Measurements from ENCODE around the gene ZNF688. TPM values are rescaled to one million over a fixed set of nuclear protein-coding genes. Genes with fewer than 3 reads are reported as not detected.
"Not testable (repeated sequence)": the region's sequence is repeated elsewhere in the genome, so short reads cannot be mapped to it uniquely, and the experiment has no call there.

The ZNF688 gene
- total and polyA plus RNA-seq, 2 donors from 2014 or later, result 16.7 to 32.7 TPM

DNA sequence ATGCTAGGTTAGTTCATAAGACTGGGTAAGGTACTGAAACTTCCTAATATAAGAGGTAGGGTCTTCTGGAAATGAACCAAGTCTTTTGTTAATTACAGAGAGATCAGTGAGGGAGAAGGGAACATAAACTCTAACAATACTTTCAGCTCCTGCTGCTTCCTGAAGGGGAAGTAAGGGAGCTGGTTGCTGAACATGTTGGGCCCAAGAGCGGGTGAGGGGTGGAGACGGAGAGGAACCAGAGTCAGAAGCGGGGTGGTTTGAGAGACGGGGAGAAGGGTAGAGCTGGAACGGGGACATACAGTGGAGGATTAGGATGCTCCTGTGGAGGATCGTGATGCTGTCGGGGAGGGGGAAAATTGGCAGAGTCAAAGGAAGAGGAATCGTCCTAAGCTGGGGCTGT lies 25.4 kb downstream of the ZNF688 start:
- Histone ChIP-seq H3K9ac (ENCODE audit: low read length in 3 of 3) (no peak overlapping the region), H3K27me3 (ENCODE audit: control insufficient read depth, insufficient read depth, low read length) (no peaks in the 10 kb centered on the region), H3K9me3 (ENCODE audit: control insufficient read depth in 2 of 3, insufficient read depth in 1 of 3, low read length in 3 of 3) (no peaks in the 10 kb centered on the region), H3K27ac (ENCODE audit: low read depth in 2 of 2, low read length in 2 of 2) (no peak overlapping the region), H3K36me3 (ENCODE audit: control insufficient read depth in 2 of 3, insufficient read depth in 3 of 3, low read length in 3 of 3) (no peaks in the 10 kb centered on the region), H3K4me3 (ENCODE audit: low read length in 3 of 3) (no peak overlapping the region), H3K4me1 (ENCODE audit: control insufficient read depth in 2 of 3, insufficient read depth in 2 of 3, low read depth in 1 of 3, low read length in 3 of 3) (no peaks in the 10 kb centered on the region)
- no peak for TF ChIP-seq CTCF (IDR thresholded peaks at IDR 0.05; ENCODE audit: borderline replicate concordance, extremely low read depth, insufficient read depth)
- FAIRE-seq (no peak), DNase-seq (no peak)
- intact Hi-C loops (cut with DNase I), result no loop called here

DNA sequence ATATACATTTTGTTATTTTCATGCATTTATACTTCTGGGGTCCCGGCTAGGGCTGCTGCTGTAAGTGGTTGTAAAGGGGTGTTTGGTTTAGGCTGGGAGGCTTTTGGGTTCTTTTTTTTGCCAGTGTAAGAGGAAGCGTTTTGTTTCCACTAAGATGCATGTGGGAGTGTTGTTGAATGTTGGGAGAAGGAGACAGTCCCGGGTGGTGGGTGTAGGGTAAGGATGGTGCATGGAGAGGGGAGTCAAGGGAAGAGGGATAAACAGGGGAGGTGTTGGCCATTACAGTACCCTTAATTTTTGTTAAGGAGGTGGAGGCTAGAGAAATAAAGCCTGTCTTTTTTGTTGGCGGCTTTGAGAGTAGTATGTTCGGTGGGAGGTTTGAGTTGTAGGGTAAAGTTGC lies 28.4 kb downstream of the ZNF688 start:
- Histone ChIP-seq H3K9me3 (ENCODE audit: control insufficient read depth in 2 of 3, insufficient read depth in 1 of 3, low read length in 3 of 3) (no peaks in the 10 kb centered on the region), H3K27me3 (ENCODE audit: control insufficient read depth, insufficient read depth, low read length) (no peaks in the 10 kb centered on the region), H3K27ac (ENCODE audit: low read depth in 2 of 2, low read length in 2 of 2) (no peak overlapping the region), H3K9ac (ENCODE audit: low read length in 3 of 3) (no peak overlapping the region), H3K4me3 (ENCODE audit: low read length in 3 of 3) (no peak overlapping the region), H3K4me1 (ENCODE audit: control insufficient read depth in 2 of 3, insufficient read depth in 2 of 3, low read depth in 1 of 3, low read length in 3 of 3) (no peaks in the 10 kb centered on the region), H3K36me3 (ENCODE audit: control insufficient read depth in 2 of 3, insufficient read depth in 3 of 3, low read length in 3 of 3) (no peaks in the 10 kb centered on the region)
- intact Hi-C loops (cut with DNase I), result no loop called here
- DNase-seq (no peak), FAIRE-seq (no peak)
- no peak for TF ChIP-seq CTCF (IDR thresholded peaks at IDR 0.05; ENCODE audit: borderline replicate concordance, extremely low read depth, insufficient read depth)

DNA sequence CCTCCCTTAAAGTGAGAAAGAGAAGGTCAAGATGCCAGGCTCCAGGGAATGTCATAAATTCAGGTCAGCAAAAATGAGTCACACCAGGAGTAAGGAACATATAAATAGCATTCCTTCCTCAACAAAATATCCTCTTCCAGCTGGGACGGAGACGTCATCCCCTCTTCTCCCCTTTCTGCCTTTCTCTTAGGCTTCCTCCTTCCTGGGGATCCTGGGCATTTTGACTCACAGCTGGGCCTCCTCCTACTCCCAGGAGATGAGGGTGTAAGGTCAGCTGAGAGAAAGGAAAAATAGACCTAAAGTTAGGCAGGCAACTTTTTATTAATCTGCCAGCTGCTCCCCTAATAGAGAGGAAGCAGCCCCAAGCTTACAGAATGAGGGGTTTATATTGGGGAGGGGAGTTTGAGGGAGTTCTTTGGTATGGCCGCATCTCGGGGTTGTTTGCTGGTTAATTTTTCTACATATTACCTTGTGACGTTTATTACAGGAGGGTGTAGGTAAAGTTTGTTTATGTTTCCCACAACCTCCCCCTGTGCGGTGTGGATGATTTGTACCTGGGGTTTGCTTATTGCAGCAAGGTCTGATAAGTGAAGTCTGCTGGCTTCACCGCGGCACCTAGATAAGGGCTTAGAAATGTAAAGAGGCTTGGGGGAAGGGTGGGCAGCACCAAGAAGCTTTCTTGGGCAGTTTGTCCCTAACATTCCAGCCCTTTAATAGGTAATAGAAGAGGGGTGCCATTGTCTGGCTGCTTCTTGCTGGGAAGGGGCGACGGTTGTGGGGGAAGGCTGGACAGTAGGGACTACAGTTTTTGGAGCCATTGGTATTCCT lies 29.8 kb downstream of the ZNF688 start:
- H3K27ac ChIP-seq (ENCODE audit: low read depth in 2 of 2, low read length in 2 of 2), result no peak overlapping the region
- H3K9me3 ChIP-seq (ENCODE audit: control insufficient read depth in 2 of 3, insufficient read depth in 1 of 3, low read length in 3 of 3), result no peaks in the 10 kb centered on the region
- intact Hi-C loops (cut with DNase I), result no loop called here
- DNase-seq, result peak in 1 of 5 donors; percentile 64
- H3K4me3 ChIP-seq (ENCODE audit: low read length in 3 of 3), result peak overlapping the region in 1 of 3 donors; percentile 16
- no peaks in the 10 kb centered on the region for H3K36me3 ChIP-seq (ENCODE audit: control insufficient read depth in 2 of 3, insufficient read depth in 3 of 3, low read length in 3 of 3)
- no peaks in the 10 kb centered on the region for H3K27me3 ChIP-seq (ENCODE audit: control insufficient read depth, insufficient read depth, low read length)
- H3K4me1 ChIP-seq (ENCODE audit: control insufficient read depth in 2 of 3, insufficient read depth in 2 of 3, low read depth in 1 of 3, low read length in 3 of 3), result no peaks in the 10 kb centered on the region
- no peak for TF ChIP-seq CTCF (IDR thresholded peaks at IDR 0.05; ENCODE audit: borderline replicate concordance, extremely low read depth, insufficient read depth)
- peak overlapping the region in 1 of 3 donors; percentile 19 for H3K9ac ChIP-seq (ENCODE audit: low read length in 3 of 3)
- no peak for FAIRE-seq

- DNase-seq; H3K27me3 ChIP-seq (ENCODE audit: control insufficient read depth, insufficient read depth, low read length); H3K9me3 ChIP-seq (ENCODE audit: control insufficient read depth in 2 of 3, insufficient read depth in 1 of 3, low read length in 3 of 3); H3K36me3 ChIP-seq (ENCODE audit: control insufficient read depth in 2 of 3, insufficient read depth in 3 of 3, low read length in 3 of 3); FAIRE-seq; H3K4me1 ChIP-seq (ENCODE audit: control insufficient read depth in 2 of 3, insufficient read depth in 2 of 3, low read depth in 1 of 3, low read length in 3 of 3); intact Hi-C loops (cut with DNase I); H3K27ac ChIP-seq (ENCODE audit: low read depth in 2 of 2, low read length in 2 of 2): not testable (repeated sequence)
- H3K9ac ChIP-seq (ENCODE audit: low read length in 3 of 3), result peak overlapping the region in 1 of 3 donors; percentile 19
- peak overlapping the region in 1 of 3 donors; percentile 16 for H3K4me3 ChIP-seq (ENCODE audit: low read length in 3 of 3)
These were observed 30.5 kb downstream of the ZNF688 start for GRCh38 chr16:30540916-30541464.

GRCh38 chr16:30539986-30540526 lies 31.5 kb downstream of the ZNF688 start:
- FAIRE-seq; H3K27me3 ChIP-seq (ENCODE audit: control insufficient read depth, insufficient read depth, low read length); H3K4me3 ChIP-seq (ENCODE audit: low read length in 3 of 3); H3K9ac ChIP-seq (ENCODE audit: low read length in 3 of 3); H3K27ac ChIP-seq (ENCODE audit: low read depth in 2 of 2, low read length in 2 of 2); DNase-seq; H3K36me3 ChIP-seq (ENCODE audit: control insufficient read depth in 2 of 3, insufficient read depth in 3 of 3, low read length in 3 of 3); H3K9me3 ChIP-seq (ENCODE audit: control insufficient read depth in 2 of 3, insufficient read depth in 1 of 3, low read length in 3 of 3); intact Hi-C loops (cut with DNase I): not testable (repeated sequence)
- H3K4me1 ChIP-seq (ENCODE audit: control insufficient read depth in 2 of 3, insufficient read depth in 2 of 3, low read depth in 1 of 3, low read length in 3 of 3), result peaks cover 0 to 11% (median 0%) of the 10 kb centered on the region in 3 donors
